ENCODE data around the gene RDX. TPM values are rescaled to one million over a fixed set of nuclear protein-coding genes. Genes with fewer than 3 reads are reported as not detected.

Gene RDX
- total RNA-seq, 1 donor from 2014 or later, result 132 TPM

- no peak overlapping the region for H2AFZ ChIP-seq (ENCODE audit: low read depth, low read length)
- no peaks in the 10 kb centered on the region for H3K9me3 Mint-ChIP-seq (ENCODE audit: unreplicated experiment)
- H3K9ac ChIP-seq (ENCODE audit: low read length), result no peak overlapping the region
- no peak overlapping the region for H3K27ac ChIP-seq (ENCODE audit: low read depth, low read length)
- H3K4me3 ChIP-seq (ENCODE audit: insufficient read depth, low read depth, low read length), result no peak overlapping the region
- no peak overlapping the region for H3K4me3 Mint-ChIP-seq (ENCODE audit: unreplicated experiment)
- no peak overlapping the region for H3K4me2 ChIP-seq (ENCODE audit: low read length)
- H3K27me3 Mint-ChIP-seq (ENCODE audit: low read depth, unreplicated experiment), result no peaks in the 10 kb centered on the region
- H3K4me1 Mint-ChIP-seq (ENCODE audit: low read depth, unreplicated experiment), result peaks cover 2% of the 10 kb centered on the region
- no peaks in the 10 kb centered on the region for H4K20me1 ChIP-seq (ENCODE audit: insufficient read depth, low read length)
- TF ChIP-seq CTCF (IDR thresholded peaks at IDR 0.05; ENCODE audit: insufficient read depth, low read depth, low read length) (no peak), EZH2 (IDR thresholded peaks at IDR 0.05; ENCODE audit: insufficient read depth, low read length) (no peak)
- H3K4me1 ChIP-seq (ENCODE audit: insufficient read depth, low read length), result no peaks in the 10 kb centered on the region
- no peak overlapping the region for H3K27ac Mint-ChIP-seq (ENCODE audit: unreplicated experiment)
- H3K36me3 ChIP-seq (ENCODE audit: insufficient read depth, low read length), result no peaks in the 10 kb centered on the region
- no peaks in the 10 kb centered on the region for H3K36me3 Mint-ChIP-seq (ENCODE audit: low read depth, unreplicated experiment)
- no peaks in the 10 kb centered on the region for H3K79me2 ChIP-seq (ENCODE audit: insufficient read depth, low read length)
- H3K9me3 ChIP-seq (ENCODE audit: insufficient read depth, low read depth, low read length), result no peaks in the 10 kb centered on the region
- no peaks in the 10 kb centered on the region for H3K27me3 ChIP-seq (ENCODE audit: insufficient read depth, low read length)
- DNase-seq (ENCODE audit: low read depth) (peak; percentile 69), FAIRE-seq (no peak)
Measured at GRCh38 chr11:110305169-110306018, 9.0 kb upstream of the RDX start.

- Histone ChIP-seq H3K9me3 (ENCODE audit: insufficient read depth, low read depth, low read length) (no peaks in the 10 kb centered on the region), H3K27ac (ENCODE audit: low read depth, low read length) (no peak overlapping the region), H3K4me3 (ENCODE audit: insufficient read depth, low read depth, low read length) (no peak overlapping the region), H4K20me1 (ENCODE audit: insufficient read depth, low read length) (no peaks in the 10 kb centered on the region), H2AFZ (ENCODE audit: low read depth, low read length) (no peak overlapping the region), H3K4me1 (ENCODE audit: insufficient read depth, low read length) (no peaks in the 10 kb centered on the region), H3K9ac (ENCODE audit: low read length) (no peak overlapping the region), H3K36me3 (ENCODE audit: insufficient read depth, low read length) (no peaks in the 10 kb centered on the region), H3K27me3 (ENCODE audit: insufficient read depth, low read length) (no peaks in the 10 kb centered on the region), H3K79me2 (ENCODE audit: insufficient read depth, low read length) (no peaks in the 10 kb centered on the region), H3K4me2 (ENCODE audit: low read length) (no peak overlapping the region)
- Mint-ChIP-seq H3K27me3 (ENCODE audit: low read depth, unreplicated experiment) (no peaks in the 10 kb centered on the region), H3K4me1 (ENCODE audit: low read depth, unreplicated experiment) (peaks cover 2% of the 10 kb centered on the region), H3K4me3 (ENCODE audit: unreplicated experiment) (no peak overlapping the region), H3K36me3 (ENCODE audit: low read depth, unreplicated experiment) (no peaks in the 10 kb centered on the region), H3K27ac (ENCODE audit: unreplicated experiment) (no peak overlapping the region), H3K9me3 (ENCODE audit: unreplicated experiment) (no peaks in the 10 kb centered on the region)
- no peak for TF ChIP-seq EZH2 (IDR thresholded peaks at IDR 0.05; ENCODE audit: insufficient read depth, low read length)
- TF ChIP-seq CTCF (IDR thresholded peaks at IDR 0.05; ENCODE audit: insufficient read depth, low read depth, low read length), result no peak
- FAIRE-seq (no peak), DNase-seq (ENCODE audit: low read depth) (no peak)
Measured at GRCh38 chr11:110303414-110303826, 7.0 kb upstream of the RDX start.

GRCh38 chr11:110301577-110301976 lies 5.2 kb upstream of the RDX start:
- Histone ChIP-seq H3K36me3 (ENCODE audit: insufficient read depth, low read length) (no peaks in the 10 kb centered on the region), H3K27me3 (ENCODE audit: insufficient read depth, low read length) (no peaks in the 10 kb centered on the region), H3K79me2 (ENCODE audit: insufficient read depth, low read length) (no peaks in the 10 kb centered on the region), H3K4me2 (ENCODE audit: low read length) (no peak overlapping the region), H3K9ac (ENCODE audit: low read length) (no peak overlapping the region), H3K9me3 (ENCODE audit: insufficient read depth, low read depth, low read length) (no peaks in the 10 kb centered on the region), H4K20me1 (ENCODE audit: insufficient read depth, low read length) (no peaks in the 10 kb centered on the region), H3K4me3 (ENCODE audit: insufficient read depth, low read depth, low read length) (no peak overlapping the region), H2AFZ (ENCODE audit: low read depth, low read length) (no peak overlapping the region), H3K4me1 (ENCODE audit: insufficient read depth, low read length) (peaks cover 11% of the 10 kb centered on the region), H3K27ac (ENCODE audit: low read depth, low read length) (no peak overlapping the region)
- DNase-seq (ENCODE audit: low read depth) (no peak), FAIRE-seq (no peak)
- no peaks in the 10 kb centered on the region for H3K27me3 Mint-ChIP-seq (ENCODE audit: low read depth, unreplicated experiment)
- TF ChIP-seq CTCF (IDR thresholded peaks at IDR 0.05; ENCODE audit: insufficient read depth, low read depth, low read length) (no peak), EZH2 (IDR thresholded peaks at IDR 0.05; ENCODE audit: insufficient read depth, low read length) (no peak)
- H3K9me3 Mint-ChIP-seq (ENCODE audit: unreplicated experiment), result no peaks in the 10 kb centered on the region
- no peak overlapping the region for H3K4me3 Mint-ChIP-seq (ENCODE audit: unreplicated experiment)
- H3K36me3 Mint-ChIP-seq (ENCODE audit: low read depth, unreplicated experiment), result no peaks in the 10 kb centered on the region
- peaks cover 9% of the 10 kb centered on the region for H3K4me1 Mint-ChIP-seq (ENCODE audit: low read depth, unreplicated experiment)
- no peak overlapping the region for H3K27ac Mint-ChIP-seq (ENCODE audit: unreplicated experiment)

Data from astrocyte (in vitro differentiated cells and primary cell).